HTERT RPE-1 (cell line): Measurements from ENCODE around the gene RAB11A.

Experiments
- in situ Hi-C: fragments of 300-500 bp; cut with MboI; formaldehyde crosslinking; loops from 4 replicates; pipeline ENCODE4 v1.14.3; 2020; ENCODE audit warnings: low sequenced_read_pairs

RAB11A gene

DNA sequence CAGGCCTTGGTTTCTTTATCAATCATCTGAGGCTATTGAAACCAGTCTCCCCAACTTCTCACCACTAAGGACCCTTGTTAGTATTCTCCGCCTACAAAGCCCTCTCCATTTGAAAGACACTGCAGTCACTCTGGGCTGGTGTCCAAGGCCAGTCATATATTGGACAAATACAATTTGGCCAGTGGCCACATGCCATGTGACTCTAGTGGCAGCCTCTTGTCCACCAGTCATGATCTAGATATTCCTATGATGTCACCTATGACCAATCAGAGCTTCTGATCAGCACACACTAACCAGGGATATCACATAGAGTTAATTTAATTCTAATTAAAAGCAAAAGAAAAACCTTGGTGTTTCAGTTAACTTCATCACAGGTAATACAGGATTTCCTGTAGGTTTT is 68.2 kb downstream of the RAB11A start:
- in situ Hi-C loops, result no loop called here

DNA sequence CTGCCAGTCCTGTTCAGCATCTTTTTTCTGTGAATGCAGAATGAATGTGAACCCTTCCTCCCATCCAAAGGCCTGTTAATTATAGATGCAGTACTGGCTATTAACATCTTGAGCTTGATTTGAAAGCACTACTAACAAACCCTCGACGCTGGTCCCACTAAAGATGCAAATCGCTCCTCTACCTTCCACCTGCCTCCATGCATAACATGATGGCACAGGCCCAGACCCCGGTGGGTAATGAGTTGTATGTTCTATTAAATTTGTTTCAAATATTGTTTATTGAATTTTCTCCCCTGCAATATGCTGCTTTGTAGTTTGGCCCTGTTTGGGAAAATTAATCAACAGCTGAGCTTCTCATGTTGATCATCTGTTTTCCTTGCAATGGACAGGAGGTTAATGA is 69.3 kb downstream of the RAB11A start:
- in situ Hi-C loops, result no loop called here

- in situ Hi-C loops, result no loop called here
Measured at GRCh38 chr15:65939901-65940617, 70.8 kb downstream of the RAB11A start.

GRCh38 chr15:65940618-65940909 is 71.3 kb downstream of the RAB11A start:
- in situ Hi-C loops, result no loop called here
